ENCODE data around the gene PKIG. TPM values are rescaled to one million over a fixed set of nuclear protein-coding genes. Genes with fewer than 3 reads are reported as not detected.

The PKIG gene
- polyA plus RNA-seq, 3 donors: 0.67 to 1.4 (median 0.84) TPM

DNA sequence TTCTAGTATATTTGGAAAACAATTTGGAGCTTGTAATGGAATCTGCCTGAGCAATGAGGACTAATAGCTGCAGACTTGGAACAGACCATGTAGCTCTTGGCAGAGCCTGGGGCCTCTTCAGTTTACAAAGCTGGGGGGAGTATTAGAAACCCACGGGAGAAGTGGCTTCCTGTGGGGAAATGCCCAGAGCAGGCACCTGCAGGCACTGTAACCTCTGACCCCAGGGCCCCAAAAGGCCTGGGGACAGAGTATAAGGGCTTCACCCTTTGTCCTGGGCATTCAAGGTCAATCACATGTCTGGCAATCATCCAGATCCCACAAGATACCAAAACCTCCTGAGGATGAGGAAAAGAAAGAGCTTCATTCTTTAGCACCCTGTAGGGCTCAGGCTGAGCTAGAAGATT lies 19.4 kb downstream of the PKIG start:
- Mint-ChIP-seq H3K36me3 (peaks cover 2 to 4% of the 10 kb centered on the region in 2 donors), H3K27me3 (ENCODE audit: low read depth in 3 of 3) (peaks cover 0 to 3% (median 1%) of the 10 kb centered on the region in 3 donors), H3K27ac (no peak overlapping the region), H3K4me1 (peaks cover 47% of the 10 kb centered on the region), H3K4me3 (no peak overlapping the region), H3K9me3 (peaks cover 0 to 2% (median 0%) of the 10 kb centered on the region in 7 donors)
- intact Hi-C loops (cut with micrococcal nuclease): loop anchor here in 1 of 2 donors (5.0 kb wide), 1 partner anchor 70 kb away; no protein-coding TSS in a partner anchor
- Histone ChIP-seq H3K9ac (ENCODE audit: insufficient read depth, low read length, poor library complexity, severe bottlenecking) (no peak overlapping the region), H2AFZ (ENCODE audit: insufficient read depth, low read depth, low read length, poor library complexity, severe bottlenecking) (no peak overlapping the region), H3K4me1 (ENCODE audit: control insufficient read depth in 1 of 2, insufficient read depth in 2 of 2, low read length in 2 of 2) (peaks cover 49 to 60% of the 10 kb centered on the region in 2 donors), H3K4me3 (replicated peaks in 1 of 3; ENCODE audit: low read depth in 2 of 3, low read length in 3 of 3) (no peak overlapping the region), H3K9me3 (replicated peaks in 1 of 2; ENCODE audit: control insufficient read depth in 1 of 2, insufficient read depth in 1 of 2, low read length in 2 of 2) (no peaks in the 10 kb centered on the region), H3K27ac (ENCODE audit: low read depth in 1 of 2, low read length in 2 of 2) (no peak overlapping the region), H3K36me3 (replicated peaks in 1 of 2; ENCODE audit: control insufficient read depth in 1 of 2, insufficient read depth in 2 of 2, low read length in 2 of 2) (no peaks in the 10 kb centered on the region), H3K27me3 (ENCODE audit: control insufficient read depth in 2 of 2, insufficient read depth in 2 of 2, low read length in 2 of 2) (no peaks in the 10 kb centered on the region), H4K20me1 (ENCODE audit: insufficient read depth, low read length) (no peaks in the 10 kb centered on the region), H3K4me2 (replicated peaks; ENCODE audit: extremely low read depth, low read length, poor library complexity, severe bottlenecking) (no peak overlapping the region), H3K79me2 (ENCODE audit: insufficient read depth, low read length) (no peaks in the 10 kb centered on the region)
- no peak for DNase-seq
- WGBS (ENCODE audit: insufficient coverage): 0% methylated on average over 1 of the region's 1 CpG
- TF ChIP-seq, protein P1, sequence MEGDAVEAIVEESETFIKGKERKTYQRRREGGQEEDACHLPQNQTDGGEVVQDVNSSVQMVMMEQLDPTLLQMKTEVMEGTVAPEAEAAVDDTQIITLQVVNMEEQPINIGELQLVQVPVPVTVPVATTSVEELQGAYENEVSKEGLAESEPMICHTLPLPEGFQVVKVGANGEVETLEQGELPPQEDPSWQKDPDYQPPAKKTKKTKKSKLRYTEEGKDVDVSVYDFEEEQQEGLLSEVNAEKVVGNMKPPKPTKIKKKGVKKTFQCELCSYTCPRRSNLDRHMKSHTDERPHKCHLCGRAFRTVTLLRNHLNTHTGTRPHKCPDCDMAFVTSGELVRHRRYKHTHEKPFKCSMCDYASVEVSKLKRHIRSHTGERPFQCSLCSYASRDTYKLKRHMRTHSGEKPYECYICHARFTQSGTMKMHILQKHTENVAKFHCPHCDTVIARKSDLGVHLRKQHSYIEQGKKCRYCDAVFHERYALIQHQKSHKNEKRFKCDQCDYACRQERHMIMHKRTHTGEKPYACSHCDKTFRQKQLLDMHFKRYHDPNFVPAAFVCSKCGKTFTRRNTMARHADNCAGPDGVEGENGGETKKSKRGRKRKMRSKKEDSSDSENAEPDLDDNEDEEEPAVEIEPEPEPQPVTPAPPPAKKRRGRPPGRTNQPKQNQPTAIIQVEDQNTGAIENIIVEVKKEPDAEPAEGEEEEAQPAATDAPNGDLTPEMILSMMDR (IDR thresholded peaks at IDR 0.05): no peak

GRCh38 chr20:44603327-44603726 lies 20.9 kb downstream of the PKIG start:
- no peak for DNase-seq
- H3K79me2 ChIP-seq (ENCODE audit: insufficient read depth, low read length): no peaks in the 10 kb centered on the region
- no peaks in the 10 kb centered on the region for H4K20me1 ChIP-seq (ENCODE audit: insufficient read depth, low read length)
- WGBS (ENCODE audit: insufficient coverage): no CpG with 5 or more reads among the region's 8 CpGs
- no peak overlapping the region for H3K27ac ChIP-seq (ENCODE audit: low read depth in 1 of 2, low read length in 2 of 2)
- H3K4me3 ChIP-seq (replicated peaks in 1 of 3; ENCODE audit: low read depth in 2 of 3, low read length in 3 of 3): no peak overlapping the region
- H3K9me3 Mint-ChIP-seq: peaks cover 0 to 4% (median 0%) of the 10 kb centered on the region in 7 donors
- H3K27ac Mint-ChIP-seq: no peak overlapping the region
- no peaks in the 10 kb centered on the region for H3K36me3 ChIP-seq (replicated peaks in 1 of 2; ENCODE audit: control insufficient read depth in 1 of 2, insufficient read depth in 2 of 2, low read length in 2 of 2)
- TF ChIP-seq, protein P1 (IDR thresholded peaks at IDR 0.05): no peak
- no peaks in the 10 kb centered on the region for H3K27me3 ChIP-seq (ENCODE audit: control insufficient read depth in 2 of 2, insufficient read depth in 2 of 2, low read length in 2 of 2)
- peaks cover 2 to 4% of the 10 kb centered on the region in 2 donors for H3K36me3 Mint-ChIP-seq
- H3K9me3 ChIP-seq (replicated peaks in 1 of 2; ENCODE audit: control insufficient read depth in 1 of 2, insufficient read depth in 1 of 2, low read length in 2 of 2): no peaks in the 10 kb centered on the region
- peaks cover 36 to 45% of the 10 kb centered on the region in 2 donors for H3K4me1 ChIP-seq (ENCODE audit: control insufficient read depth in 1 of 2, insufficient read depth in 2 of 2, low read length in 2 of 2)
- intact Hi-C loops (cut with micrococcal nuclease): loop anchor here in 1 of 2 donors (5.0 kb wide), 1 partner anchor 71 kb away; no protein-coding TSS in a partner anchor
- H3K9ac ChIP-seq (ENCODE audit: insufficient read depth, low read length, poor library complexity, severe bottlenecking): no peak overlapping the region
- peaks cover 32% of the 10 kb centered on the region for H3K4me1 Mint-ChIP-seq
- no peak overlapping the region for H2AFZ ChIP-seq (ENCODE audit: insufficient read depth, low read depth, low read length, poor library complexity, severe bottlenecking)
- H3K4me2 ChIP-seq (replicated peaks; ENCODE audit: extremely low read depth, low read length, poor library complexity, severe bottlenecking): no peak overlapping the region
- H3K27me3 Mint-ChIP-seq (ENCODE audit: low read depth in 3 of 3): peaks cover 0 to 3% (median 1%) of the 10 kb centered on the region in 3 donors
- H3K4me3 Mint-ChIP-seq: no peak overlapping the region
